Neural crest cell (in vitro differentiated cells): Measurements from ENCODE around the gene LINS1. TPM values are rescaled to one million over a fixed set of nuclear protein-coding genes. Genes with fewer than 3 reads are reported as not detected.

ENCODE experiments used
- DNase-seq: peaks from one replicate; pipeline ENCODE4 v3.0.0; 2021; ENCODE audit warnings: low read depth, mixed read lengths, low spot score
- H3K27ac Mint-ChIP-seq: one replicate; pipeline ENCODE4 v1.8.0; 2021; ENCODE audit warnings: mild to moderate bottlenecking, mixed read lengths; ENCODE audit not compliant: unreplicated experiment
- H3K27me3 Mint-ChIP-seq: 2 replicates; pipeline ENCODE4 v1.8.0; 2021; ENCODE audit warnings: low read depth, mild to moderate bottlenecking, mixed read lengths
- H3K36me3 Mint-ChIP-seq: 2 replicates; pipeline ENCODE4 v1.8.0; 2021; ENCODE audit warnings: low read depth, mild to moderate bottlenecking, mixed read lengths
- H3K4me1 Mint-ChIP-seq: 2 replicates; pipeline ENCODE4 v1.8.0; 2021; ENCODE audit warnings: mixed read lengths
- H3K4me3 Mint-ChIP-seq: one replicate; pipeline ENCODE4 v1.8.0; 2021; ENCODE audit warnings: mild to moderate bottlenecking, mixed read lengths
- H3K9me3 Mint-ChIP-seq: 2 replicates; pipeline ENCODE4 v1.8.0; 2021; ENCODE audit warnings: mixed read lengths
- total RNA-seq: library from RNA; stranded (reverse); gene quantifications from 2 replicates; pipeline ENCODE4 v1.2.1, GENCODE V29; 2021
- TF ChIP-seq, protein P1 (sequence below): fragments of 200-600 bp; sonication (generic); conservative IDR thresholded peaks from 2 replicates; pipeline ENCODE4 v1.5.0; 2021; ENCODE audit warnings: antibody characterized with exemption, mild to moderate bottlenecking

The LINS1 gene
- total RNA-seq, 1 donor from 2014 or later, result 18.2 TPM

DNA sequence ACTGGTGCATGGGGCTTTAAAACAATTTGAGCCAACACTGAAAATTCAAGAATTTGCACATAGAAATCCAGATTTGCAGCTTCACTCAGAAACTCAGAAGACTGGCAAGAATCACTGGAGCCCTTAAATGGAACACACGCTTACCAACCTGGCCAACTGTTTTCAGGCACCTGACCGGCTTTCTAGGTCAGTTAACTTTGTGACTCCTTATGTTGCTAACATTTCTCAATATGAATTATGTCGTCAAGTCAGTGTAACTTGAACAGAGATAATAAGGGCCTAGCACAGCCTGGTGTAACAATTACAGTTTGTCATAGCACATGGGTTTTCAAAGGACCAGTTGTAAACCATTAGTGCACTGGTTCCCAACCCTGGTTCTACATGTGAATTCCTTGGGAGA, 80.1 kb downstream of the LINS1 start:
- TF ChIP-seq, protein P1, sequence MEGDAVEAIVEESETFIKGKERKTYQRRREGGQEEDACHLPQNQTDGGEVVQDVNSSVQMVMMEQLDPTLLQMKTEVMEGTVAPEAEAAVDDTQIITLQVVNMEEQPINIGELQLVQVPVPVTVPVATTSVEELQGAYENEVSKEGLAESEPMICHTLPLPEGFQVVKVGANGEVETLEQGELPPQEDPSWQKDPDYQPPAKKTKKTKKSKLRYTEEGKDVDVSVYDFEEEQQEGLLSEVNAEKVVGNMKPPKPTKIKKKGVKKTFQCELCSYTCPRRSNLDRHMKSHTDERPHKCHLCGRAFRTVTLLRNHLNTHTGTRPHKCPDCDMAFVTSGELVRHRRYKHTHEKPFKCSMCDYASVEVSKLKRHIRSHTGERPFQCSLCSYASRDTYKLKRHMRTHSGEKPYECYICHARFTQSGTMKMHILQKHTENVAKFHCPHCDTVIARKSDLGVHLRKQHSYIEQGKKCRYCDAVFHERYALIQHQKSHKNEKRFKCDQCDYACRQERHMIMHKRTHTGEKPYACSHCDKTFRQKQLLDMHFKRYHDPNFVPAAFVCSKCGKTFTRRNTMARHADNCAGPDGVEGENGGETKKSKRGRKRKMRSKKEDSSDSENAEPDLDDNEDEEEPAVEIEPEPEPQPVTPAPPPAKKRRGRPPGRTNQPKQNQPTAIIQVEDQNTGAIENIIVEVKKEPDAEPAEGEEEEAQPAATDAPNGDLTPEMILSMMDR, result no peak
- Mint-ChIP-seq H3K4me3 (no peak overlapping the region), H3K27me3 (peaks cover 4% of the 10 kb centered on the region), H3K36me3 (no peaks in the 10 kb centered on the region), H3K4me1 (no peaks in the 10 kb centered on the region), H3K27ac (no peak overlapping the region), H3K9me3 (peaks cover 4% of the 10 kb centered on the region)
- DNase-seq, result no peak

GRCh38 chr15:100520132-100520921, 81.7 kb downstream of the LINS1 start:
- no peaks in the 10 kb centered on the region for H3K4me1 Mint-ChIP-seq
- no peak overlapping the region for H3K27ac Mint-ChIP-seq

GRCh38 chr15:100517846-100518245, 84.1 kb downstream of the LINS1 start:
- H3K4me3 Mint-ChIP-seq, result no peak overlapping the region
- no peaks in the 10 kb centered on the region for H3K4me1 Mint-ChIP-seq
- H3K36me3 Mint-ChIP-seq, result no peaks in the 10 kb centered on the region
- no peak overlapping the region for H3K27ac Mint-ChIP-seq
- peaks cover 12% of the 10 kb centered on the region for H3K27me3 Mint-ChIP-seq
- TF ChIP-seq, protein P1, result no peak
- H3K9me3 Mint-ChIP-seq, result no peaks in the 10 kb centered on the region
- no peak for DNase-seq

More at GRCh38 chr15:100520132-100520921, 81.7 kb downstream of the LINS1 start:
- TF ChIP-seq, protein P1, result no peak
- Mint-ChIP-seq H3K4me3 (no peak overlapping the region), H3K36me3 (no peaks in the 10 kb centered on the region), H3K9me3 (peaks cover 4% of the 10 kb centered on the region), H3K27me3 (peaks cover 4% of the 10 kb centered on the region)
- DNase-seq, result no peak

Other genes with a start within 250 kb of the LINS1 start
- gene CERS3, start 73.2 kb downstream of the LINS1 start, total RNA-seq, result 0.26 TPM in 1 of 2 replicates, not detected in the other
- gene ASB7, start 405 bp upstream of the LINS1 start, total RNA-seq, result 13.4 and 14.4 TPM in 2 replicates